Measurements from ENCODE around the gene SLX4IP. TPM values are rescaled to one million over a fixed set of nuclear protein-coding genes. Genes with fewer than 3 reads are reported as not detected.

Gene SLX4IP
- total RNA-seq, 2 experiments from 2014 or later: 1.6 to 1.8 TPM

DNA sequence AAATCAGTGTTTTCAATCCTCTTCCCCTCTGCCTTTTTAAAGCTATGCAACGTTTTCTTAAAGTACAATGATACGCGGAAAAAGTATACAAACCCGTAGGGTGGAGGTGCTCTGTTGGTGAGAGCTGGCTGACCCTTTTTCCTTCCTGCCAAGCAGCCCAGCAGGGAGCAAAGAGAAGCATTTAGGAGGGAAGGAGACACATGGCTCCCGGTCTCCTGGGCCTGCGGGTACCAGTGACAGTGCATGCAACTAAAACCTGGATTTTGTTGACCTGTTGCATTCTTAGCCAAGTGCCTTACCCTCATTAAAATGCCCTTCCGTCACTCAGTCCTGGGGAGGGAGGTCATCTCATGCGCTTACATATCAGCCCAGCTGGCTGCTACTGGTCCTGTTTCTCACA is 87.2 kb downstream of the SLX4IP start:
- H3K27ac ChIP-seq (ENCODE audit: low read depth in 1 of 2, low read length in 2 of 2): no peak overlapping the region
- no peaks in the 10 kb centered on the region for H3K36me3 ChIP-seq (ENCODE audit: insufficient read depth, low read length)
- no peak overlapping the region for H3K27ac Mint-ChIP-seq
- no peak overlapping the region for H3K4me3 ChIP-seq (ENCODE audit: low read length)
- POLR2A ChIA-PET: no interaction called here
- H3K36me3 Mint-ChIP-seq (ENCODE audit: low read depth): peaks cover 4% of the 10 kb centered on the region
- peaks cover 15% of the 10 kb centered on the region for H3K4me1 Mint-ChIP-seq (ENCODE audit: low read depth)
- H3K9me3 ChIP-seq (ENCODE audit: control insufficient read depth in 1 of 2, insufficient read depth in 1 of 2, low read length in 2 of 2): no peaks in the 10 kb centered on the region
- H3K27me3 Mint-ChIP-seq: no peaks in the 10 kb centered on the region
- CTCF ChIA-PET: no interaction called here
- intact Hi-C loops (cut with DNase I, micrococcal nuclease): loop anchor here in 1 of 2 experiments (5.0 kb wide), 2 partner anchors 35 to 55 kb away; no protein-coding TSS in a partner anchor
- no peaks in the 10 kb centered on the region for H3K9me3 Mint-ChIP-seq
- H3K27me3 ChIP-seq (ENCODE audit: control insufficient read depth in 1 of 2, insufficient read depth in 2 of 2, low read length in 2 of 2): no peaks in the 10 kb centered on the region
- DNase-seq (no peak), ATAC-seq (ENCODE audit: poor library complexity) (no peak)
- H3K4me3 Mint-ChIP-seq: no peak overlapping the region
- no peak for TF ChIP-seq CTCF (IDR thresholded peaks at IDR 0.05)
- no peaks in the 10 kb centered on the region for H3K4me1 ChIP-seq (ENCODE audit: insufficient read depth, low read length)

GRCh38 chr20:10523443-10523842 is 88.3 kb downstream of the SLX4IP start:
- ChIA-PET POLR2A (no interaction called here), CTCF (no interaction called here)
- peaks cover 15% of the 10 kb centered on the region for H3K4me1 Mint-ChIP-seq (ENCODE audit: low read depth)
- Histone ChIP-seq H3K27me3 (ENCODE audit: control insufficient read depth in 1 of 2, insufficient read depth in 2 of 2, low read length in 2 of 2) (no peaks in the 10 kb centered on the region), H3K4me1 (ENCODE audit: insufficient read depth, low read length) (no peaks in the 10 kb centered on the region), H3K27ac (ENCODE audit: low read depth in 1 of 2, low read length in 2 of 2) (no peak overlapping the region), H3K9me3 (ENCODE audit: control insufficient read depth in 1 of 2, insufficient read depth in 1 of 2, low read length in 2 of 2) (no peaks in the 10 kb centered on the region), H3K4me3 (ENCODE audit: low read length) (no peak overlapping the region), H3K36me3 (ENCODE audit: insufficient read depth, low read length) (no peaks in the 10 kb centered on the region)
- no peak overlapping the region for H3K4me3 Mint-ChIP-seq
- DNase-seq: no peak
- H3K36me3 Mint-ChIP-seq (ENCODE audit: low read depth): peaks cover 4% of the 10 kb centered on the region
- H3K27ac Mint-ChIP-seq: no peak overlapping the region
- ATAC-seq (ENCODE audit: poor library complexity): no peak
- no peaks in the 10 kb centered on the region for H3K9me3 Mint-ChIP-seq
- intact Hi-C loops (cut with DNase I, micrococcal nuclease): loop anchor here in 1 of 2 experiments (5.0 kb wide), 2 partner anchors 36 to 56 kb away; no protein-coding TSS in a partner anchor
- no peak for TF ChIP-seq CTCF (IDR thresholded peaks at IDR 0.05)
- no peaks in the 10 kb centered on the region for H3K27me3 Mint-ChIP-seq

DNA sequence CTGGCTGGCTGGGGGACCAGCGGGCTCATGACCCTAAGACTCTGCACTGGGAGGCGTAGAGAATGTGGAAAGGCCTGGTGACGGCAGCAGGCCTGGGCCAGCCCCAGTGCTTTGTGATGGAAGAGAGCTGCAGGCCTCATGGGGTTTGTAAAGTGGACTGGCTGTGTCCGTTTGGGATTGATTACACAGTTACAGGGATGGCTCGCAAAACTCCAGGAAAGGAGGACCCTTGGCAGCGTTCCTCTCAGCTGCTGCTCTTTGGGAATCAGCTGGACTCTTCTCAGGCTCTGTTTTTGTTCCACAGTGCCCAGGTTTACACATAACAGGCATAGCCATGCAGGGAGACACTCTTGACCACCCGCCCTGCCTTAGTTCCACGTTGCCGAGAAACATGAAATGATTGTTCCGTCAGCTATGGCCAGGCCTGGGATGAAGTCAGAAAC is 89.0 kb downstream of the SLX4IP start:
- Mint-ChIP-seq H3K27me3 (no peaks in the 10 kb centered on the region), H3K27ac (no peak overlapping the region), H3K4me1 (ENCODE audit: low read depth) (peaks cover 13% of the 10 kb centered on the region), H3K4me3 (no peak overlapping the region), H3K9me3 (no peaks in the 10 kb centered on the region), H3K36me3 (ENCODE audit: low read depth) (peaks cover 4% of the 10 kb centered on the region)
- CTCF ChIA-PET: no interaction called here
- intact Hi-C loops (cut with DNase I, micrococcal nuclease): loop anchor here in 1 of 2 experiments (5.0 kb wide), 2 partner anchors 37 to 57 kb away; no protein-coding TSS in a partner anchor
- ATAC-seq (ENCODE audit: poor library complexity) (no peak), DNase-seq (no peak)
- Histone ChIP-seq H3K27ac (ENCODE audit: low read depth in 1 of 2, low read length in 2 of 2) (no peak overlapping the region), H3K27me3 (ENCODE audit: control insufficient read depth in 1 of 2, insufficient read depth in 2 of 2, low read length in 2 of 2) (no peaks in the 10 kb centered on the region), H3K9me3 (ENCODE audit: control insufficient read depth in 1 of 2, insufficient read depth in 1 of 2, low read length in 2 of 2) (no peaks in the 10 kb centered on the region), H3K4me3 (ENCODE audit: low read length) (no peak overlapping the region), H3K4me1 (ENCODE audit: insufficient read depth, low read length) (no peaks in the 10 kb centered on the region), H3K36me3 (ENCODE audit: insufficient read depth, low read length) (no peaks in the 10 kb centered on the region)
- POLR2A ChIA-PET: no interaction called here
- TF ChIP-seq CTCF (IDR thresholded peaks at IDR 0.05): no peak

Measured in CD4-positive, alpha-beta T cell (primary cell).